Measurements from ENCODE around the gene CES3.

DNA sequence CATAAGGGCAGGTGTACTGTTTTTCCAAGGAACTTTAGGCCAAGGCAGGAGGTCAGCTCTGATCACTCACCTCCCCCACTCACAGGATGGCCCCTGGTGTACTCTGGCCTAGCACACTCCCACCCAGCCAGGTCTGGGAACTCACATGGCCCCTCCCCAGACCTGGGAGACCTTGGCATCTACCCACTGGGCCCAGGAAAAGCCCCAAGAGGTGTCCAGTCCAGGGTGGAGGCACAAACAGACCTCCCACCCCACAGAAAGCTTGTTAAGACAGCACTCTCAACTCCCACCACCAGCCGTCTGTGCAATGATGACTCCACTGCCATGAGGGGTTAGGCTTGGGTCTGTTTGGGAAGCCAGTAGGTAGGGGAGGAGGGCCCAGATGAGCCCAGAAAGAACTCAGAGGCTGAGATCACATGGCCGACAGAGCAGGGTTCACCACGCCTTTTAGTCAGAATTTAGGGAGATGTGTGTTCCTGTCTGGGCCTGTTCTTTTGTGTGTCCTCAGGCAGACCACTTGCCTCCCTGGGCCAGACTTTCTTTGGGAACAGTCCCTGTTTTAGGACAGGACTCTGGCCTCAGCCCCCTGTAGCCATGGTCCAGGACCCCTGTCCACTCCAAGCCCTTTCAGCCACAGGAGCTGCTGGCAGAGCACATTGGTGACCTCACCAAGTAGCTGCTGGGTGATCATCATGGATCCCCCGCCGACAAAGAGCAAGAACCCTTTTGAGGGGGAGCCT is 55.8 kb downstream of the CES3 start:
- TF ChIP-seq YY1 (IDR thresholded peaks at IDR 0.05) (no peak), RAD21 (IDR thresholded peaks at IDR 0.05) (no peak), SP1 (IDR thresholded peaks at IDR 0.05) (no peak), TAF1 (conservative IDR thresholded peaks at IDR 0.05) (no peak), ZBTB33 (IDR thresholded peaks at IDR 0.05) (no peak), GABPA (IDR thresholded peaks at IDR 0.05 in 1 of 2, conservative IDR thresholded peaks at IDR 0.05 in 1 of 2) (no peak), JUND (IDR thresholded peaks at IDR 0.05) (no peak), EGR1 (IDR thresholded peaks at IDR 0.05; ENCODE audit: low read depth in 2 of 2) (no peak)
- TF ChIP-seq, protein P1, sequence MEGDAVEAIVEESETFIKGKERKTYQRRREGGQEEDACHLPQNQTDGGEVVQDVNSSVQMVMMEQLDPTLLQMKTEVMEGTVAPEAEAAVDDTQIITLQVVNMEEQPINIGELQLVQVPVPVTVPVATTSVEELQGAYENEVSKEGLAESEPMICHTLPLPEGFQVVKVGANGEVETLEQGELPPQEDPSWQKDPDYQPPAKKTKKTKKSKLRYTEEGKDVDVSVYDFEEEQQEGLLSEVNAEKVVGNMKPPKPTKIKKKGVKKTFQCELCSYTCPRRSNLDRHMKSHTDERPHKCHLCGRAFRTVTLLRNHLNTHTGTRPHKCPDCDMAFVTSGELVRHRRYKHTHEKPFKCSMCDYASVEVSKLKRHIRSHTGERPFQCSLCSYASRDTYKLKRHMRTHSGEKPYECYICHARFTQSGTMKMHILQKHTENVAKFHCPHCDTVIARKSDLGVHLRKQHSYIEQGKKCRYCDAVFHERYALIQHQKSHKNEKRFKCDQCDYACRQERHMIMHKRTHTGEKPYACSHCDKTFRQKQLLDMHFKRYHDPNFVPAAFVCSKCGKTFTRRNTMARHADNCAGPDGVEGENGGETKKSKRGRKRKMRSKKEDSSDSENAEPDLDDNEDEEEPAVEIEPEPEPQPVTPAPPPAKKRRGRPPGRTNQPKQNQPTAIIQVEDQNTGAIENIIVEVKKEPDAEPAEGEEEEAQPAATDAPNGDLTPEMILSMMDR (IDR thresholded peaks at IDR 0.05; ENCODE audit: low read depth, low read length, missing input control), result no peak
- TF ChIP-seq, protein P2, sequence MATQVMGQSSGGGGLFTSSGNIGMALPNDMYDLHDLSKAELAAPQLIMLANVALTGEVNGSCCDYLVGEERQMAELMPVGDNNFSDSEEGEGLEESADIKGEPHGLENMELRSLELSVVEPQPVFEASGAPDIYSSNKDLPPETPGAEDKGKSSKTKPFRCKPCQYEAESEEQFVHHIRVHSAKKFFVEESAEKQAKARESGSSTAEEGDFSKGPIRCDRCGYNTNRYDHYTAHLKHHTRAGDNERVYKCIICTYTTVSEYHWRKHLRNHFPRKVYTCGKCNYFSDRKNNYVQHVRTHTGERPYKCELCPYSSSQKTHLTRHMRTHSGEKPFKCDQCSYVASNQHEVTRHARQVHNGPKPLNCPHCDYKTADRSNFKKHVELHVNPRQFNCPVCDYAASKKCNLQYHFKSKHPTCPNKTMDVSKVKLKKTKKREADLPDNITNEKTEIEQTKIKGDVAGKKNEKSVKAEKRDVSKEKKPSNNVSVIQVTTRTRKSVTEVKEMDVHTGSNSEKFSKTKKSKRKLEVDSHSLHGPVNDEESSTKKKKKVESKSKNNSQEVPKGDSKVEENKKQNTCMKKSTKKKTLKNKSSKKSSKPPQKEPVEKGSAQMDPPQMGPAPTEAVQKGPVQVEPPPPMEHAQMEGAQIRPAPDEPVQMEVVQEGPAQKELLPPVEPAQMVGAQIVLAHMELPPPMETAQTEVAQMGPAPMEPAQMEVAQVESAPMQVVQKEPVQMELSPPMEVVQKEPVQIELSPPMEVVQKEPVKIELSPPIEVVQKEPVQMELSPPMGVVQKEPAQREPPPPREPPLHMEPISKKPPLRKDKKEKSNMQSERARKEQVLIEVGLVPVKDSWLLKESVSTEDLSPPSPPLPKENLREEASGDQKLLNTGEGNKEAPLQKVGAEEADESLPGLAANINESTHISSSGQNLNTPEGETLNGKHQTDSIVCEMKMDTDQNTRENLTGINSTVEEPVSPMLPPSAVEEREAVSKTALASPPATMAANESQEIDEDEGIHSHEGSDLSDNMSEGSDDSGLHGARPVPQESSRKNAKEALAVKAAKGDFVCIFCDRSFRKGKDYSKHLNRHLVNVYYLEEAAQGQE (IDR thresholded peaks at IDR 0.05), result no peak
- TF ChIP-seq, protein P3, sequence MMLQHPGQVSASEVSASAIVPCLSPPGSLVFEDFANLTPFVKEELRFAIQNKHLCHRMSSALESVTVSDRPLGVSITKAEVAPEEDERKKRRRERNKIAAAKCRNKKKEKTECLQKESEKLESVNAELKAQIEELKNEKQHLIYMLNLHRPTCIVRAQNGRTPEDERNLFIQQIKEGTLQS (IDR thresholded peaks at IDR 0.05), result no peak
